Activated CD8-positive, alpha-beta memory T cell treated with anti-CD3 and anti-CD28 coated beads, Interleukin-2, amount 50 U/mL, for 4 hours (primary cell): ENCODE data around the gene SENP1.
A peak's percentile ranks its signal among the peaks of the same experiment; 100 is the strongest.
"Not testable (repeated sequence)": the region's sequence is repeated elsewhere in the genome, so short reads cannot be mapped to it uniquely, and the experiment has no call there.

Source experiments
- DNase-seq: peaks from one replicate; pipeline ENCODE4 v3.0.0-alpha.2; 2020

SENP1 gene

GRCh38 chr12:48105867-48106680, at the start of gene SENP1:
Gene SENP1, minus strand, starts transcription at chr12:48106079. Its CDS starts 4,607 bp downstream, at chr12:48101472.
- peak; percentile 88 for DNase-seq

GRCh38 chr12:48151103-48151771, 45.4 kb upstream of the SENP1 start:
- no peak for DNase-seq

- DNase-seq = no peak
Measured at GRCh38 chr12:48145981-48146380, 40.1 kb upstream of the SENP1 start.

GRCh38 chr12:48143898-48144297, 38.0 kb upstream of the SENP1 start:
- DNase-seq = no peak

GRCh38 chr12:48142818-48143674, 37.2 kb upstream of the SENP1 start:
- DNase-seq = no peak

- DNase-seq = no peak
Measured at GRCh38 chr12:48135027-48135426, 29.1 kb upstream of the SENP1 start.

GRCh38 chr12:48132826-48133225, 26.9 kb upstream of the SENP1 start:
- no peak for DNase-seq

- no peak for DNase-seq
Measured at GRCh38 chr12:48131517-48131916, 25.6 kb upstream of the SENP1 start.

- no peak for DNase-seq
Measured at GRCh38 chr12:48129376-48129775, 23.5 kb upstream of the SENP1 start.

- no peak for DNase-seq
Measured at GRCh38 chr12:48128800-48129199, 22.9 kb upstream of the SENP1 start.

- DNase-seq = no peak
Measured at GRCh38 chr12:48126953-48127630, 21.2 kb upstream of the SENP1 start.

GRCh38 chr12:48125985-48126384, 20.1 kb upstream of the SENP1 start:
- DNase-seq = no peak

- DNase-seq = not testable (repeated sequence)
Measured at GRCh38 chr12:48125542-48125941, 19.7 kb upstream of the SENP1 start.

- no peak for DNase-seq
Measured at GRCh38 chr12:48123169-48123568, 17.3 kb upstream of the SENP1 start.

GRCh38 chr12:48122065-48122834, 16.4 kb upstream of the SENP1 start:
- no peak for DNase-seq

GRCh38 chr12:48121522-48121921, 15.6 kb upstream of the SENP1 start:
- DNase-seq = no peak

- no peak for DNase-seq
Measured at GRCh38 chr12:48119834-48120195, 13.9 kb upstream of the SENP1 start.

- peak; percentile 48 for DNase-seq
Measured at GRCh38 chr12:48119078-48119833, 13.4 kb upstream of the SENP1 start, which contains the start of gene PFKM. Gene PFKM, plus strand, starts transcription at chr12:48119364. Its CDS starts 3,411 bp downstream, at chr12:48122775.

GRCh38 chr12:48118284-48118871, 12.5 kb upstream of the SENP1 start:
- no peak for DNase-seq

- DNase-seq = no peak
Measured at GRCh38 chr12:48115957-48116356, 10.1 kb upstream of the SENP1 start.

GRCh38 chr12:48111312-48111693, 5.4 kb upstream of the SENP1 start:
- DNase-seq = not testable (repeated sequence)
